Naive thymus-derived CD4-positive, alpha-beta T cell (primary cell): ENCODE results near the gene PCDH8. TPM values are rescaled to one million over a fixed set of nuclear protein-coding genes. Genes with fewer than 3 reads are reported as not detected.
"Not testable (repeated sequence)": the region's sequence is repeated elsewhere in the genome, so short reads cannot be mapped to it uniquely, and the experiment has no call there.

ENCODE experiments used
- ATAC-seq: fragments of 150-1000 bp; cut with Tn5 transposase; 2 replicates; pipeline ENCODE4 v1.10.0; 2021; ENCODE audit warnings: mild to moderate bottlenecking, moderate library complexity
- CTCF ChIA-PET: fragments of 350-600 bp; sonication (Branson Sonifier 250); formaldehyde crosslinking; loops from one replicate; lab custom pipeline; 2021; ENCODE audit warnings: antibody characterized with exemption; lab: Charles Lee
- POLR2A ChIA-PET: fragments of 350-600 bp; sonication (Branson Sonifier 250); formaldehyde crosslinking; loops from one replicate; lab custom pipeline; 2021; ENCODE audit warnings: antibody characterized with exemption, inconsistent platforms; lab: Charles Lee
- DNase-seq, 9 donors: peaks; one replicate each; pipeline versions ENCODE4 v3.0.0 to v3.0.0-alpha.2; 2020 to 2022; ENCODE audit warnings: mixed read lengths in 1 of 9
- H3K27ac ChIP-seq: one replicate; pipeline ENCODE4 v1.7.0; 2013; ENCODE audit warnings: mild to moderate bottlenecking, low read depth, low read length, moderate library complexity
- H3K27me3 ChIP-seq, 2 donors: one replicate each; pipeline ENCODE4 v1.7.0; 2013; ENCODE audit warnings: low read length in 2 of 2, mild to moderate bottlenecking in 2 of 2, moderate library complexity in 2 of 2; ENCODE audit not compliant: control insufficient read depth in 2 of 2, insufficient read depth in 2 of 2
- H3K36me3 ChIP-seq, 3 experiments: 1 replicate in 2 of 3; 2 replicates in 1 of 3; pipeline ENCODE4 v1.7.0; 2013; ENCODE audit warnings: low read length in 3 of 3, mild to moderate bottlenecking in 3 of 3, moderate library complexity in 1 of 3; ENCODE audit not compliant: insufficient read depth in 3 of 3, control insufficient read depth in 2 of 3
- H3K4me1 ChIP-seq, 2 donors: one replicate each; pipeline ENCODE4 v1.7.0; 2013; ENCODE audit warnings: low read length in 2 of 2, mild to moderate bottlenecking in 2 of 2, moderate library complexity in 1 of 2; ENCODE audit not compliant: control insufficient read depth in 2 of 2, insufficient read depth in 2 of 2
- H3K4me3 ChIP-seq: 2 replicates; pipeline ENCODE4 v1.7.0; 2013; ENCODE audit warnings: mild to moderate bottlenecking, low read length
- H3K9me3 ChIP-seq, 3 experiments: 1 replicate in 2 of 3; 2 replicates in 1 of 3; pipeline ENCODE4 v1.7.0; 2013; ENCODE audit warnings: low read length in 3 of 3; ENCODE audit not compliant: control insufficient read depth in 2 of 3
- H3K27ac Mint-ChIP-seq, 9 donors: one replicate each; pipeline ENCODE4 v1.8.0; 2020 to 2022; ENCODE audit warnings: mixed read lengths in 9 of 9, mild to moderate bottlenecking in 8 of 9, moderate library complexity in 5 of 9, inconsistent platforms in 2 of 9
- H3K27me3 Mint-ChIP-seq, 5 donors: one replicate each; pipeline ENCODE4 v1.8.0; 2021 to 2022; ENCODE audit warnings: mixed read lengths in 5 of 5, mild to moderate bottlenecking in 1 of 5
- H3K36me3 Mint-ChIP-seq, 5 donors: one replicate each; pipeline ENCODE4 v1.8.0; 2020 to 2022; ENCODE audit warnings: mixed read lengths in 5 of 5, mild to moderate bottlenecking in 3 of 5, inconsistent platforms in 1 of 5
- H3K4me1 Mint-ChIP-seq, 7 donors: one replicate each; pipeline ENCODE4 v1.8.0; 2020 to 2022; ENCODE audit warnings: mixed read lengths in 7 of 7, mild to moderate bottlenecking in 3 of 7, inconsistent platforms in 1 of 7
- H3K4me3 Mint-ChIP-seq, 10 donors: one replicate each; pipeline ENCODE4 v1.8.0; 2020 to 2022; ENCODE audit warnings: mild to moderate bottlenecking in 10 of 10, mixed read lengths in 10 of 10, moderate library complexity in 6 of 10, inconsistent platforms in 2 of 10
- H3K9me3 Mint-ChIP-seq, 11 donors: one replicate each; pipeline ENCODE4 v1.8.0; 2020 to 2022; ENCODE audit warnings: mixed read lengths in 11 of 11, mild to moderate bottlenecking in 4 of 11, inconsistent platforms in 1 of 11, moderate library complexity in 1 of 11
- intact Hi-C, 2 donors: fragments of 100-400 bp; cut with micrococcal nuclease; formaldehyde crosslinking; loops; one replicate each; pipeline ENCODE4 v1.15.1; 2023
- polyA plus RNA-seq, 2 donors: library from polyadenylated mRNA; unstranded; fragments of 300-500 nt; fragmentation: Illumina TruSeq; gene quantifications; one replicate each; pipeline ENCODE4 v1.2.3, GENCODE V29; 2021
- total RNA-seq, 6 experiments: library from RNA in 5 of 6; stranded (reverse) in 5 of 6; gene quantifications; 1 replicate in 5 of 6; 2 replicates in 1 of 6; pipeline ENCODE4 v1.2.3 and lab custom pipeline; 2021 to 2026

PCDH8 gene
- total and polyA plus RNA-seq, 7 experiments from 2014 or later: not detected

DNA sequence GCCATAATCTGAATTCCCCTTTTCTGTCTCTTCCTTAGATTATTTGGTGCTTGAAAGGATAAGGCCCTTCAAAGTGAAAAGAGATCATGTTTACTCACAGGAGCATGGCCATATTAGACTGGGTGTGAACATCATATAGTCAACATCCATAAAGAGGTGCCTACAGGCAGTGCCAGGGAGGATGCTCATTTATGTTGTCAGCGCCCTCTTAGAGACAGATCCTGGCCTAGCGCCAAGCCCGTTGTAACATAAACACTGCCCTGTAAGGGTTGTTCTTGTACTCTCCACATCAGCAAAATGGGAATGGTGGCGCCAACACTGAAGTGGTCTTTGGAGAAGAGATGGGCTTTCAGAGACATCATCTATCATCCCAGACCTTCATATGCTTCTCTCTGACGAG lies 16.1 kb downstream of the PCDH8 start:
- Histone ChIP-seq H3K27me3 (no peaks in the 10 kb centered on the region), H3K27ac (no peak overlapping the region), H3K9me3 (no peaks in the 10 kb centered on the region), H3K36me3 (no peaks in the 10 kb centered on the region), H3K4me1 (no peaks in the 10 kb centered on the region), H3K4me3 (no peak overlapping the region)
- ChIA-PET CTCF (no interaction called here), POLR2A (no interaction called here)
- H3K27me3 Mint-ChIP-seq: peaks cover 3 to 37% (median 18%) of the 10 kb centered on the region in 5 donors
- H3K4me1 Mint-ChIP-seq: no peaks in the 10 kb centered on the region
- no peak overlapping the region for H3K4me3 Mint-ChIP-seq
- intact Hi-C loops: no loop called here
- H3K36me3 Mint-ChIP-seq: no peaks in the 10 kb centered on the region
- DNase-seq (no peak), ATAC-seq (no peak)
- H3K27ac Mint-ChIP-seq: no peak overlapping the region
- peaks cover 0 to 6% (median 0%) of the 10 kb centered on the region in 11 donors for H3K9me3 Mint-ChIP-seq

GRCh38 chr13:52830946-52831345 lies 17.5 kb downstream of the PCDH8 start:
- Mint-ChIP-seq H3K4me3 (no peak overlapping the region), H3K27ac (no peak overlapping the region), H3K9me3 (peaks cover 0 to 6% (median 0%) of the 10 kb centered on the region in 11 donors), H3K27me3 (peaks cover 3 to 36% (median 16%) of the 10 kb centered on the region in 5 donors), H3K36me3 (no peaks in the 10 kb centered on the region), H3K4me1 (no peaks in the 10 kb centered on the region)
- ChIA-PET CTCF (no interaction called here), POLR2A (no interaction called here)
- Histone ChIP-seq H3K4me1 (no peaks in the 10 kb centered on the region), H3K4me3 (no peak overlapping the region), H3K27me3 (no peaks in the 10 kb centered on the region), H3K27ac (no peak overlapping the region), H3K36me3 (no peaks in the 10 kb centered on the region), H3K9me3 (no peaks in the 10 kb centered on the region)
- intact Hi-C loops: no loop called here
- DNase-seq (no peak), ATAC-seq (no peak)

DNA sequence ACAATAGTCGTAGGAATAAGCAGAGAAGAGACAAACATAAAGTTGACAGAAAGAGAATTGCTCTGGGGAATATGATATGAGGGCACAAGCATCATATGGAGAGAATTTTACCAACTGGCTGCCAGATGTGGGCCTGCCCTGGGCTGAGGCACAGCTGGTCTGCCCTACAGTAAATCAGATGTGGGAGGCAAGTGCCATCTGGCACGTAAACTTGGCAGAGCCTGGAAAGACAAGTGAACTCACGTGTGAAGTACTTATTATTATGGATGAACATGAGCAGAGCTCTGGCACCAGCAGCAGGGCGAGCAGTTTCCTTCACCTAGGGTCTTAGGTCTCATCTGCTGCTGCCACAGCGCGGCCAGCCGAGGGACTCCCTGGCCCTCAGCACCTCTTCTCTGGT lies 20.6 kb downstream of the PCDH8 start:
- H3K4me1 Mint-ChIP-seq: no peaks in the 10 kb centered on the region
- intact Hi-C loops: no loop called here
- DNase-seq (no peak), ATAC-seq (no peak)
- Histone ChIP-seq H3K4me1 (no peaks in the 10 kb centered on the region), H3K36me3 (no peaks in the 10 kb centered on the region), H3K27me3 (no peaks in the 10 kb centered on the region), H3K4me3 (no peak overlapping the region), H3K9me3 (no peaks in the 10 kb centered on the region), H3K27ac (no peak overlapping the region)
- H3K4me3 Mint-ChIP-seq: no peak overlapping the region
- ChIA-PET POLR2A (no interaction called here), CTCF (no interaction called here)
- H3K9me3 Mint-ChIP-seq: peaks cover 0 to 6% (median 0%) of the 10 kb centered on the region in 11 donors
- no peak overlapping the region for H3K27ac Mint-ChIP-seq
- H3K36me3 Mint-ChIP-seq: no peaks in the 10 kb centered on the region
- peaks cover 3 to 39% (median 13%) of the 10 kb centered on the region in 5 donors for H3K27me3 Mint-ChIP-seq

GRCh38 chr13:52817886-52818285 lies 30.6 kb downstream of the PCDH8 start:
- Mint-ChIP-seq H3K27me3 (peaks cover 0 to 28% (median 23%) of the 10 kb centered on the region in 5 donors), H3K9me3 (peaks cover 0 to 37% (median 7%) of the 10 kb centered on the region in 11 donors)
- POLR2A ChIA-PET, H3K36me3 Mint-ChIP-seq, H3K27me3 ChIP-seq, H3K4me1 ChIP-seq, H3K27ac ChIP-seq, CTCF ChIA-PET, H3K36me3 ChIP-seq, H3K4me1 Mint-ChIP-seq, DNase-seq, ATAC-seq, H3K27ac Mint-ChIP-seq, H3K4me3 ChIP-seq, H3K4me3 Mint-ChIP-seq, H3K9me3 ChIP-seq, intact Hi-C loops: not testable (repeated sequence)

GRCh38 chr13:52815330-52815729 lies 33.1 kb downstream of the PCDH8 start:
- no peaks in the 10 kb centered on the region for H3K36me3 ChIP-seq
- CTCF ChIA-PET: no interaction called here
- POLR2A ChIA-PET: no interaction called here

GRCh38 chr13:52812941-52813340 lies 35.5 kb downstream of the PCDH8 start:
- intact Hi-C loops: no loop called here
- Mint-ChIP-seq H3K27ac (no peak overlapping the region), H3K9me3 (peaks cover 0 to 18% (median 6%) of the 10 kb centered on the region in 11 donors), H3K4me1 (peaks cover 0 to 6% (median 0%) of the 10 kb centered on the region in 7 donors), H3K27me3 (peaks cover 6 to 22% (median 12%) of the 10 kb centered on the region in 5 donors), H3K36me3 (peaks cover 0 to 4% (median 0%) of the 10 kb centered on the region in 5 donors), H3K4me3 (no peak overlapping the region)
- H3K36me3 ChIP-seq: no peaks in the 10 kb centered on the region
- no peaks in the 10 kb centered on the region for H3K9me3 ChIP-seq
- no peaks in the 10 kb centered on the region for H3K27me3 ChIP-seq
- no peak overlapping the region for H3K4me3 ChIP-seq
- POLR2A ChIA-PET: no interaction called here
- ATAC-seq (no peak), DNase-seq (no peak)
- H3K27ac ChIP-seq: no peak overlapping the region
- CTCF ChIA-PET: no interaction called here
- H3K4me1 ChIP-seq: no peaks in the 10 kb centered on the region

More at GRCh38 chr13:52815330-52815729, 33.1 kb downstream of the PCDH8 start:
- H3K9me3 Mint-ChIP-seq: peaks cover 0 to 28% (median 7%) of the 10 kb centered on the region in 11 donors
- no peaks in the 10 kb centered on the region for H3K4me1 ChIP-seq
- H3K27ac Mint-ChIP-seq: no peak overlapping the region
- intact Hi-C loops: no loop called here
- H3K9me3 ChIP-seq: no peaks in the 10 kb centered on the region
- H3K27me3 Mint-ChIP-seq: peaks cover 4 to 22% (median 17%) of the 10 kb centered on the region in 5 donors
- DNase-seq (no peak), ATAC-seq (no peak)
- H3K27me3 ChIP-seq: no peaks in the 10 kb centered on the region
- no peak overlapping the region for H3K27ac ChIP-seq
- no peak overlapping the region for H3K4me3 ChIP-seq
- no peaks in the 10 kb centered on the region for H3K4me1 Mint-ChIP-seq
- peaks cover 0 to 4% (median 0%) of the 10 kb centered on the region in 5 donors for H3K36me3 Mint-ChIP-seq
- H3K4me3 Mint-ChIP-seq: no peak overlapping the region

GRCh38 chr13:52811841-52812240 lies 36.6 kb downstream of the PCDH8 start:
- Histone ChIP-seq H3K36me3 (no peaks in the 10 kb centered on the region), H3K9me3 (no peaks in the 10 kb centered on the region), H3K4me3 (no peak overlapping the region), H3K4me1 (no peaks in the 10 kb centered on the region), H3K27ac (no peak overlapping the region), H3K27me3 (no peaks in the 10 kb centered on the region)
- CTCF ChIA-PET: no interaction called here
- no peak for DNase-seq
- Mint-ChIP-seq H3K27me3 (peaks cover 6 to 25% (median 12%) of the 10 kb centered on the region in 5 donors), H3K27ac (no peak overlapping the region), H3K9me3 (peaks cover 0 to 12% (median 3%) of the 10 kb centered on the region in 11 donors), H3K4me1 (peaks cover 0 to 6% (median 0%) of the 10 kb centered on the region in 7 donors), H3K4me3 (no peak overlapping the region), H3K36me3 (peaks cover 0 to 4% (median 0%) of the 10 kb centered on the region in 5 donors)
- ATAC-seq: no peak
- POLR2A ChIA-PET: no interaction called here
- intact Hi-C loops: no loop called here
